ENCODE data around the gene UCHL1. TPM values are rescaled to one million over a fixed set of nuclear protein-coding genes. Genes with fewer than 3 reads are reported as not detected.

The UCHL1 gene
- total RNA-seq, 3 donors from 2014 or later (not counting 1 experiment from before 2014, with no cell fraction given), result not detected

GRCh38 chr4:41315862-41316261 lies 59.1 kb downstream of the UCHL1 start:
- intact Hi-C loops (cut with micrococcal nuclease), result no loop called here
- DNase-seq (no peak), ATAC-seq (no peak)
- Histone ChIP-seq H3K27me3 (ENCODE audit: control insufficient read depth, insufficient read depth, low read length) (no peaks in the 10 kb centered on the region), H3K4me1 (ENCODE audit: control insufficient read depth, insufficient read depth, low read length) (no peaks in the 10 kb centered on the region), H3K27ac (ENCODE audit: low read length) (no peak overlapping the region), H3K4me3 (ENCODE audit: low read length) (no peak overlapping the region), H3K36me3 (ENCODE audit: control insufficient read depth, insufficient read depth, low read length) (no peaks in the 10 kb centered on the region), H3K9me3 (ENCODE audit: control insufficient read depth, insufficient read depth, low read length) (peaks cover 3% of the 10 kb centered on the region)
- Mint-ChIP-seq H3K27ac (no peak overlapping the region), H3K36me3 (no peaks in the 10 kb centered on the region), H3K9me3 (peaks cover 0 to 5% of the 10 kb centered on the region in 2 donors), H3K27me3 (ENCODE audit: low read depth in 2 of 2) (no peaks in the 10 kb centered on the region), H3K4me3 (no peak overlapping the region), H3K4me1 (no peaks in the 10 kb centered on the region)
- 88% methylated on average over 1 of the region's 1 CpG for WGBS (ENCODE audit: insufficient coverage)
- TF ChIP-seq CTCF (IDR thresholded peaks at IDR 0.05), result no peak

Other genes with a start within 250 kb of the UCHL1 start
- under 1 TPM in 2 of 3 donors, not detected in 1; 0.38 to 0.48 TPM for gene APBB2, start 42.4 kb upstream of the UCHL1 start, total RNA-seq

Data from natural killer cell (primary cell).